Posterior vena cava (tissue), 2 donors: ENCODE results near the gene ACAD9. TPM values are rescaled to one million over a fixed set of nuclear protein-coding genes. Genes with fewer than 3 reads are reported as not detected.
"Not testable (repeated sequence)": the region's sequence is repeated elsewhere in the genome, so short reads cannot be mapped to it uniquely, and the experiment has no call there.

Source experiments
- DNase-seq: peaks from one replicate; pipeline ENCODE4 v3.0.0-alpha.2; 2020; ENCODE audit warnings: low spot score
- intact Hi-C, 2 donors: fragments of 100-400 bp; cut with DNase I; formaldehyde crosslinking; loops; one replicate each; pipeline versions ENCODE4 v1.14.1 to v1.14.2; 2022 to 2023
- total RNA-seq, 2 donors: library from RNA; stranded (reverse); fragmentation: NEBNext Ultra II Directional; extraction: Animal tissue kit (Norgen Biotek cat#: 25700); gene quantifications; one replicate each; pipeline ENCODE4 v1.2.1, GENCODE V29; 2021
- donor health status: DM: yes; HTN: yes; CAD: no.
- donor health status: DM: yes; HTN: yes; CAD: no.

Gene ACAD9
- total RNA-seq, 2 donors from 2014 or later = 27.2 to 32.4 TPM

DNA sequence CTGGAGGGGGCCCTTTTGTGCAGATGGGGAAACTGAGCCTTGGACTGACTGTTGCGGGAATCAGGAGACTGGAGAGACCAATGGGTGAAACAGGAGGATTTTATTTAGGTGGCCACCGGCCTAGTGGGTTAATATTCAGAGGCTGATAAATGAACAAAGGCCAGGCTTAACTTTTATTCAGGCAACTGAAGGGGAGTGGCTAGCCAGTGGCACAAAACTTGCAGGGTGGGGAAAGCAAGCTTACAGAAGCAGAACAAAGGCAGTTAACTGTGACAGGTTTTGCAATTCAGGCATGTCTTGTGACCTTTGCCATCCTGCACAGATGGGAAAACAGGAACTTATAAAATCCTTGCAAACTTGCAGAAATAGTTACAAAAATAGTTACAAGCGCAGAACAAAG is 24.9 kb upstream of the ACAD9 start:
- intact Hi-C loops = no loop called here
- DNase-seq = no peak

DNA sequence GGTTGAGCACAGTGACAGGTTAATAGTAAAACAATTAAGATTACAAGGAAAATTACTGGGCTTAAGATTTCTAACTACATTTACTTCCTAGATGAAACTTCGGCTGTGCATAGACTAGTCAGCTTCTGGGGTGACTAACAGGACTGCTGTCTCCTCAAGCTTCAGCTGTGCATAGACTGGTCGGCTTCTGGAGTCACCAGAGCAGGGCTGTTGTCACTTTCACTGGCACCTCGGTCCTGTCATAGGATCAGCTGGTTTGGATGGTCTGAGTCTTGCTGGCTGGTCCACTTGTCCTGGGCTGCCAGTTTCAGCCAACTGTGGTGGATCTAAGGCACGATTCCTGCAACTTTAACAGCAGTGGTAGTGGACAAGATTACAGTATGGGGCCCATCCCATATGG is 23.9 kb upstream of the ACAD9 start:
- no peak for DNase-seq
- intact Hi-C loops = no loop called here

DNA sequence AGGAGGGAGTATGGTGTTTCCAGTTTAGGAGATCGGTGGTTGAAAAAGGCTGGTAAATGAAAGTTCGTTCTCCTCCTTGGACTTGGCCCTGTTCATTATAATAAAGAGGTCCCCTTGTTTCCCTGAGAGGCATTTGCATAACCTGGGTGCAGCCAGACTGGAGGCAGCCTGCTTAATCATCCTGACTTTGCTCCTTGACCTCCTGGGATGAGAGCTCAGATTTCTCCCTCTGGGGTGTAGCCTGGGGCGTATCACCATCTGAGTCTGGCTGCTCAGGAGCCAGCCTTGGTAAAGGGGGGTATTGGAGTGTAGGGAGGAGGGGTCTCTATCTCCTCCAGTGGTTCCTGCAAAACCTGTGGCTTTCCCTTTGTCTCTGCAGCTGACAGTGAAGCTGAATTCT is 21.3 kb upstream of the ACAD9 start:
- DNase-seq = no peak
- intact Hi-C loops = no loop called here

DNA sequence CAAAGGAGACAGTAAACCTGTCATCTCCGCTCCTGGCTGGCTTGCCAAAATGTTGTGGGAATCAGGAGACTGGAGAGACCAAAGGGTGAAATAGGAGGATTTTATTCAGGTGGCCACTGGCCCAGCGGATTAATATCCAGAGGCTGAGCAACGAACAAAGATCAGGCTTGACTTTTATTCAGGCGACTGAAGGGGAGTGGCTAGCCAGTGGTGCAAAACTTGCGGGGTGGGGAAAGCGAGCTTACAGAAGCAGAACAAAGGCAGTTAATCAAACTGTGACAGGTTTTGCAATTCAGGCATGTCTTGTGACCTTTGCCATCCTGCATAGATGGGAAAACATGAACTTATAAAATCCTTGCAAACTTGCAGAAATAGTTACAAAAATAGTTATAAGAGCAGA is 19.8 kb upstream of the ACAD9 start:
- intact Hi-C loops = no loop called here

DNA sequence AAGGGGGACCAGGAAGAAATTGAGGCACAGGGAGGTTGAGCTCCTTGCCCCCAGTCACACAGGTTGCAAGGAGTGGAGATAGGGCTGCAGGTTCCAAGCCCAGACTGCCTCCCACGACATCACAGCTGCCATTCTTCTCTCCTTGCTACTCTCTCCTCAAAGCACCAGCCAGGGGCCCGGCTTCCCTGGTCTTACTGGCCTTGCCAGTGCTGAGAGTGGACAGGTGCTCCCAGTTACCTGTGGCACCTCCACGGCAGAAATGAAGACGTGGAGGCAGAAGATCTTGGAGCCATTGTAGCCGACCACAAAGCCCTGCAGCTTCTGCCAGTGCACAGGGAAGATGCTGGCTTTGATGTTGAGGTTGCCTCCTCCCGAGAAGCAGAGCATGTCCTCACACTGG is 17.9 kb upstream of the ACAD9 start:
- intact Hi-C loops = no loop called here
- no peak for DNase-seq

More for the DNA sequence above, 19.8 kb upstream of the ACAD9 start:
- DNase-seq = no peak

DNA sequence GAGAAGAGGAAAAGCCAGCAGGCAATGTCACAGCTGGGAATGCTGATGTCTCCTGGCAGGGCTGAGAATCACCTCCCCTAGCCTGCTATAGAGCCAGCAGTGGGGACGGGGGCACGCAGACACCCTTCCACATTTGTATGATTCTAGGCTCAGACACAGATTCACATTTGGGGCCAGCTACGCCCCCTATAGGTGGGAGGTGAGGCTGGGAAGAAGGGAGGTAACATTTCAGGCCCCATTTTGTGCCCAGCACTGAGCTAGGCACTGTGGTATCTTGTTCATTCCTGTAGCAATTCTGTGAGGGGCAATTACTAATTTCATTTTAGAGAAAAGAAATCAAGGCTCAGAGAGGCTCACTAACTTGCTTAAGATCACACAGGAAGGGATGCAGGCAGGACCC is 15.9 kb upstream of the ACAD9 start:
- intact Hi-C loops = no loop called here
- DNase-seq = no peak

DNA sequence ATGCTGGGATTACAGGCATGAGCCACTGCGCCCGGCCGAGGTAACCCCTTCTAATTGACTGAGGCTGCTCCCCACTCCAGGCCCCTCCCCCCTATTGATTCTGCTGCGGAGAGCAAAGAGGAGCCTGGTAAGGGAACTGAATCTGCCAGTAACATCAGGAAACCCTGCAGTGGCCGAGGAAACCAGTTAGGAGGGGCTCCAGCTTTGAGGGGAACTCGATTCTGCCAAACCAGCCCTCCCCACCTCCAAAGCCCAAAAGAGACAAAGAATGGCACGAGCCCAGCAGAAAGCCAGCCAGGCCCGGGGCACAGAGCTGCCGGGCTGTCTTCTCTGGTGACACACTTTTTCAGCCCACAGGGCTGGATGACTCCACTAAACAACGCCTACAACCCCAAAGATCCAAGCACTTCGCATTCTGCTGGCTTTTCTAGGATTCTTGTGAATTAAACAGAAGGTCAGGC is 15.0 kb upstream of the ACAD9 start:
- DNase-seq = no peak
- intact Hi-C loops = no loop called here

DNA sequence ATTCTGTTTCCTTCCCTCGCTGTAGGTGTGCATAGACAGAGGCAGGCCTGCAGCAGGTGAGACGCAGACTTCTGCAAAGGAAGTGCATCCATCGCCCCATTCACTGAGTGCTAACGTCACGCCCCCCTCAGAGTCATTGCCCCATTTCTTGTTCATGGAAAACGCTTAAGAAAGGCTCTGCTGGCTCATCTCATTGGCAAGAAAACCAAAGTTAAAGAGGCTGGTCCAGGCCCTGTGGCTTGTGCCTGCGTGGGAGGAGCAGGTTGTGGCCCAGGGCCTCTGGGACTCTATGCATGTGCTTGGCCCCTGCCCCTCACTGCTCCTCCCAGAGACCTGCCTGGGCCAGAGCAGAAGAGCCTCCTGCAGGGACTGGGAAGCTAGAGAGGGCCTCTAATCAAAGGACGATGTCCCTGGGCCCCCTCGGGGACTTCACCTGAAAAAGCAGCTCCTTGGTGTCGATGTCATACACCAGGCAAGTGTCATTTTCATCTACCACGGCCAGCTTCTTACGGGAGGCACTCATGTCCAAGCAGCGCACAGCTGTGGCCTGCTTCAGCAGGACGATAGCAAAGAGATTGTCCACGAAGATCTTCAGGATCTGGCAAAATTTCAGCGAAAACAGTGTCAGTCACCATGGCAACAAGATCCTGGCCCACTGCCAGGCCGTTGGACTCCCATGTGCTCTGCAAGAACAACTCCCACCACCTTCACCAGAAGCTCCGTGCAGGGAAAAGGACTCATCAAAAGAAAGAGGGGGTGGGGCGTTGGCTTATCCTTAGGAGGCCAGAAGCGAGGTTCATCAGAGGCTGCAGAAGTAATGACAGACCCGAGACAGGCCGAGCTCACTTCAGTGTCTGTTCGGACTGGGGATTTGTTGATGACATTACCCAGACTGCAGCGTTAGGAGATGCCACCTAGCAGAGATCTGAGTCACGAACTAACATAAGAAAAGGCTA is 14.3 kb upstream of the ACAD9 start:
- intact Hi-C loops, DNase-seq: not testable (repeated sequence)

DNA sequence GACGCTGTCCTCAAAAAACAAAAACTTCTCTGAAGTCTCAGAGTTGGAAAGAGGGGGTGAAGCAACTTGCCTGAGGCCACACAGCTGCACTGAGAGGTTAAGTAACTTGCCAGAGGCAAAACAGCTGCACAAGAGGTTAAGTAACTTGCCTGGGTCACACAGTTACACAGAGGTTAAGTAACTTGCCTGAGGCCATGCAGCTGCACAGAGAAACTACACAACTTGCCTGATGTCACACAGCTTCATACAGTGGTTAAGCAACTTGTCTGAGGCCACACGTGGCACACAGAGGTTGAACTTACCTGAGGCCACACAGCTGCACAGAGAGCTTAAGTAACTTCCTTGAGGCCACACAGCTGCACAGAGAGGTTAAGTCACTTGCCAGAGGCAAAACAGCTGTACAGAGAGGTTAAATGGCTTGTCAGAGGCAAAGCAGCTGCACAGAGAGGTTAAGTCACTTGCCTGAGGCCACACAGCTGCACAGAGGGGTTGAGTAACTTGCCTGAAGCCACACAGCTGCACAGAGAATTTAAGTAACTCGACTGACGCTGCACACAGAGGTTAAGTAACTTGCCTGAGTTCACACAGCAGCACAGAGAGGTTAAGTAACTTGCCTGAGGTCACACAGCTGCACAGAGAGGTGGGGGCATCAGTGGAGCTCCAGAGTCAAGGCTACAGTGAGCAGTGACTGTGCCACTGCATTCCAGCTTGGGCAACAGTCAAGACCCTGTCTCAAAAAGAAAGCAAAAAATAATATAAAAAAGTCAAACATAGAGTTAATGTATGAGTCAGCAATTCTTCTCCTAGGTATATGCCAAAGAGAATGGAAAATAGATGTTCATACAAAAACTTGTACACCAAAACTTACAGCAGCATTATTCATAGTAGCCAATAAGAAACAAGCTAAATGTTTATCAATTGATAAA is 12.0 kb upstream of the ACAD9 start:
- intact Hi-C loops = no loop called here
- DNase-seq = no peak

DNA sequence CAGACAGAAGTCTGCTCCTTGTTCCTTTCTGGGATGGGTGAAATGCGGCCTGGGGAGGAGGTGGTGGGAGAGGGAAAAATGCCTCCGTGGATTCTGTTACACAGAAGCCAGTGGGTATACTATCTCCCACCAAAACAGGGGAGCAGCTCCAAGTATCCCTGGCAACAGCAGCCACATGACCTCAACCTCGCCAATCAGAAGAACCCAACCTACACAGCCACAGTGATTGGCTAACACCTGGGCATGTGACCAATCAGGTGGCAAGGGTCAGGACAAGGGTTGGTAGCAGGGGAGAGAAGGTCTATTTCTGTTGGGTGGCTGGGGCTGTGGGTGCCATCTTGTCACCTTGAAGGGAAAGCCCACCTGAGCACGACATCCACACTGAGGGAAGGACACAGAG is 9.1 kb upstream of the ACAD9 start:
- no peak for DNase-seq
- intact Hi-C loops = no loop called here

DNA sequence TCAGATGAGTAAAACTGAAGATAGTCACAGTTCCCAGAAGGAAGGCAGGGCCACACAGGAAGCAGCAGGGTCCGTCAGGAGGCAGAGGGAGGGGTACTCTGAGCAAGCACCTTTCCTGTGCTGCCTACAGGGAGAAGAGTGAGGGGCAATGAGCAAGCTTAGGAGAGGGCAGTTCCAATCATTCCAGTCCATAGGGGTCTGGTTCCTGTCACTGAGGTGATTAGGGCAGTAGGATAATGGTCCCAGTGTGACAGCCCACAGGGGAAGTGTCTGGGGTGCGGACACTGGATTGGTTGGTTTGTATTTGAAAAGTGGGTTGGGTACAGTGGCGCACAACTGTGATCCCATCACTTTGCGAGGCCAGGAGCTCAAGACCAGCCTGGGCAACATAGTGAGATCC is 7.1 kb upstream of the ACAD9 start:
- DNase-seq = no peak
- intact Hi-C loops = no loop called here

DNA sequence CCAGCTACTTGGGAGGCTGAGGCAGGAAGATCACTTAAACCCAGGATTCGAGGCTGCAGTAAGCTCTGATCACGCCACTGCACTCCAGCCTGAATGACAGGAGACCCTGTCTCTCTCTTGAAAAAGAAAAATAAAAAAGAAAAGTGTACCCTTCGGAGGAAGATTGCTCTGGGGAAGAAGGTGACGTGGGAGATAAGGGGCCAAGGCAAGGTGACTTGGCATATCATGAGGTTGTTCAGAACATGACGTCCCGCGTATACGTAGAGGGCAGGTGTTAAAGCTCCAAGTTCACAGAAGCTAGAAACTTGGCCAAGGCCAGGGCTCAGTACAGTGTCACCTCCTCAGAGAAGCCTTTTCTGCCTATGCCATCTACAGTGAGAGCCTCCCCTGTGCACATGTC is 6.7 kb upstream of the ACAD9 start:
- intact Hi-C loops = no loop called here

DNA sequence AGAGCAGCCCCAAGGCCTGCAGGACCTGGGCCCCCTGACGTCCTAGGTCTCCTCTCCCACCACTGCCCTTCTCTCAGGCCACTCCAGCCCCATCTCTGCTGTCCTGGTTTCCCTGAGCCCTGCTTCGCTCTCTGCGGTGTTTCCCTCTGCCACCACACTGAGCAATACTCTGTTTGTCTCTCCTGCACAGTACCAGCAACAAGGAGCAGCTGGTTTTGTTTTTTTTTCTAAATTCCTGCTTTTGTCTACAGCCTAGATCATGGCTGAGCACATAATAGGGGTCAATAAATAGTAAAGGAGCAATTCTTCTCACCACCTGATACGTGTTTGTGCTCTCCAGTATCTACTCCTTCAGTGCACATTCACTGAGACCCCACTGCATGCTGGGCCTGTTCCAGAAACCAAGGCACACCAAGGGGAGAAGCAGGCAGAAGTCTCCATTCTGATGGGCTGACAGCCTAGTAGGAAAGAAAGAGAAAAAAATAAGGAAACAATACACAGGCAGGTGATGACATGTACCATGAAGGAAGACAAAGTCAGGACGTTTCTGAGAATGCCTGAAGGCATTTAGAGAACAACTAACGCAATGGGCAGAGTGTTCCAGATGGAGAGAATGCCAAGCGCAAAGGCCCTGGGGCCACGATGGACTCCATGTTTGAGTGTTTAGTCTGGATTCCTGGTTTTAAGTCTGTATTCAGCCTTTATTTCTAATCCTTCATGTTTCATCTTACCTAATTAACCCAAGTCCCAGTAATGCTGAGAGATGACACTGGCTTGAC is 6.0 kb upstream of the ACAD9 start:
- DNase-seq = no peak
- intact Hi-C loops = no loop called here

More for the DNA sequence above, 6.7 kb upstream of the ACAD9 start:
- DNase-seq = no peak

DNA sequence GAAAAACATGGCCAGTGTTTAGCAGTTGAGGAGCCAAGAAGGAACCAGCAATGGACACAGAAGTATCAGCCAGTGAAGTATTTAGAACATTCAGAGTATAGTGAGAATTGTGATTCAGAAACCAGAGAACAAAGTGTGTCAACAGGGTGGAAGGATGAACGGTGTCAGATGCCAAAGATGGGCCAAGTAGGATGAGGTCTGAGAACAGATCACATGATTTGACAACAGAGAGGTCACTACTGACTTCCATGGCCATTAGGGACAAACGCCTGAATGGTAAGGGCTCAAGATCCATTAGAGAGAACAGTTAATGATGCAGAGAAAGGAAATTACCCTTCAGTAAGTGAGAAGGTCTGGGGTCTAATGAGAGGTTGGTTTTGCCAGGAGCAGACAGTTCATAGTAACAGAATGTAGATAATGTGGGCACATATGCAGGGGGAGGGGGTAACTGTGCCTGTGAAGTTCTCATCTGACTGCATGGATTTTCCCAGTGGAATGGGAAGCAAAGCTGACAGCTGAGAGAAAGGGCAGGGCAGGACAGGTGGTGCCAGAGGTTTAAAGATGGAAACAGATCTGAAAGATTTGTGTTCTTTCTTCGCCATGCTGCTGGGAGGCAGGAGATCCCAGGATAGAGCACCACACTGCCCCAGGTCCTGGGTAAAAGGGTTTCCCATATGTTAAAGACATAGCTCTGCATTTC is 4.8 kb upstream of the ACAD9 start:
- DNase-seq = no peak
- intact Hi-C loops = no loop called here

DNA sequence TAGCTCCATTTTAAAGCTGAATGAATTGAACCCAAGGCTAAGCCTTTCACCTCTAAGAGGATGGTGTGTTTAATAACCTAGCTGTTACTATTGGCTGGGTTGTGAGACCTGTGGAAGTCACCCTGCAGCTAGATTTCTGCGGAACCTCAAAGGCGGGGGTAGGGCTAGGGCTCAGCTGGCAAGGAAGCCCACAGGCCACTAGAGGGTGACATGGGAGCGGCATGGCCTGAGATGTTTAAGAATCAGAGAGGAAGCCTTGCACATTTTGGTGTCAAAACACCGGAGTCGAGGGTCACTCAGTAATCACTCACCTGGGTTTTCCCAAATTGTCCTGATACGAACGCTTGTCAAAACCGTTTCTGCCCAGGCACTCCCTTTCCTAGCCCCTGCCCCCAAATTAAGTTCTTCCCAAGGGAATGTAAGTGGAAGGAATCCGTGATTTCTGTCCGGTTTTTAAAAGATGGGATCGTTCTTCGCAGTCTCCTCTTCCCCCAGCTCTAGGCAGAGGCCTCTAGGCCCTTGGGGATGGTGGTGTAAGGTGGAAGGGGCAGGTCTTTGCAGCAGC is 3.8 kb upstream of the ACAD9 start:
- intact Hi-C loops = no loop called here
- no peak for DNase-seq

DNA sequence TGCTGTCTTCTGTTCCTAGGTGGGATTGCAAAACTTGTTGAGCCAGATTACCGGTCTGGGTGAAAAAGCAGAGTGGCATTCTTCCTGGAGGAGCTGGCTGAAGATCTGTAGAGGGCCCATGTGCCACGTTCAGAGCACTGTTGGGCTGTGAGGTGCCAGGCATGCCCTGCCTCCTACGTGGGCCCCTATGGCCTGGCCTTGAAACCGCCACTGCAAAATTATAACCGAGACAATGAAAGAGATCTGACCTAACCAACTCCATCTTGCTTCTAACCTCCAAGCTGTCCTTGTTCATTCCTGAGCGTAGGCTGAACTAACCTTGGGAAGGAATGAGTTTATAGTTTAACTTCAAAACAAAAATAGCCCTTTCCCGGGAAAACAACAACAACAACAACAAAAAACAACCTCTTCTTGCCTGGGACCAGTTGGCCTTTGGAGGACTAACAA is 1.4 kb upstream of the ACAD9 start:
- no peak for DNase-seq
- intact Hi-C loops = no loop called here

DNA sequence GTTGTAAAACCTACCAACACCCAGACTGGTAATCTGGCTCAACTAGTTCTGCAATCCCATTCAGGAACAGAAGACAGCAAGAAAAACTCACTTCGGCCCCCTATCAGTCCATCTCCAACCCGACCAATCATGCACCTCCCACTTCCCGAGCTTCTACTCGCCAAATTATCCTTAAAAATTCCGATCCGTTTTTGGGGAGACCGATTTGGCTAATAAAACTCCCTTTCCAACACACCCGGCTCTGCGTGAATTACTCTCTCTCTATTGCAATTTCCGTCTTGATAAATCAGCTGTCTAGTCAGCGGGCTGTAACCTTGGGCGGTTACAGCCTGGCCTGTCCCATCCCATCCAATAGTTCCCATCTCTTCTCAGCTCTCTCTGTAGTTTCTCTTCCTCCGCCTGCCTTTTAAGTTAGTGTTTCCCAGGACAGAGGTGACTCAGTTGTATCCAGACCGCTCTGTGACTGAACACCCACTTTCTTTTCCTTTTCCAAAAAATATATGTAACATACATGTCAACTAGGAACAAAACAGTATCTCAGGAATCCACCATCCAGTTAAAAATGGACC is 780 bp upstream of the ACAD9 start:
- DNase-seq = no peak
- intact Hi-C loops = no loop called here

DNA sequence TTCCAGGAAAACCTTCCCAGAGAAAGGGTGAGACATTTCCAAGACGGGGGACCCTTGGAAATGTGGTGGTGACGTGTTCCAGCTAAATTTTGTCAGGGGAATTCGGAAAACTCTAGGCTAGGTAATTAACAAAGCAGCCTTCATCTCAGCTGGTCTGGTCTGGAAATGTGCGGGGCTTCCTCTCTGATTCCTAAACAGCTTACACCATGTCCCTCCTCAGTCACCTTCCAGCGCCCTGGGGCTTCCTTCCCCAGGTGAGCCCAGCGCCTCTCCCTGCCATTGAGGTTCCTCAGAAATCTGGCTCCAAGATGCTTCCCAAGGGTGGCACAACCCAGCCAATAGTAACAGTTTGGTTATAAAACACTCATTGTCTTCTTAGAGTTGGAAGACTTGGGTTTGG is 571 bp downstream of the ACAD9 start:
- intact Hi-C loops = no loop called here
- DNase-seq = no peak
